Measurements from ENCODE around the gene KCNS1.
A peak's percentile ranks its signal among the peaks of the same experiment; 100 is the strongest.

Gene KCNS1

GRCh38 chr20:45044601-45045000 is 56.3 kb downstream of the KCNS1 start:
- DNase-seq, result no peak

GRCh38 chr20:45044084-45044573 is 56.8 kb downstream of the KCNS1 start:
- peak; percentile 18 for DNase-seq

GRCh38 chr20:45042978-45043377 is 57.9 kb downstream of the KCNS1 start:
- DNase-seq, result no peak

All from activated CD4-positive, alpha-beta T cell treated with anti-CD3 and anti-CD28 coated beads, Interleukin-2, amount 50 U/mL, for 1 hour (primary cell).